Thyroid gland (tissue), 4 donors: ENCODE measurements around the gene GNAQ.

Source experiments
- POLR2A ChIP-seq, 2 donors: fragments of 450-650 bp; IDR thresholded peaks; one replicate each; pipeline ENCODE4 v1.6.1; 2017; ENCODE audit warnings: antibody characterized with exemption in 2 of 2, mild to moderate bottlenecking in 2 of 2, moderate library complexity in 1 of 2
- TF ChIP-seq, protein P1 (sequence below), 6 experiments: fragments of 200-600 bp in 3 of 6; fragments of 450-650 bp in 3 of 6; sonication (generic) in 3 of 6; IDR thresholded peaks; one replicate each; pipeline ENCODE4 v1.5.1; 2016 to 2019; ENCODE audit warnings: antibody characterized with exemption in 6 of 6, mild to moderate bottlenecking in 2 of 6, inconsistent platforms in 1 of 6, moderate library complexity in 1 of 6

DNA sequence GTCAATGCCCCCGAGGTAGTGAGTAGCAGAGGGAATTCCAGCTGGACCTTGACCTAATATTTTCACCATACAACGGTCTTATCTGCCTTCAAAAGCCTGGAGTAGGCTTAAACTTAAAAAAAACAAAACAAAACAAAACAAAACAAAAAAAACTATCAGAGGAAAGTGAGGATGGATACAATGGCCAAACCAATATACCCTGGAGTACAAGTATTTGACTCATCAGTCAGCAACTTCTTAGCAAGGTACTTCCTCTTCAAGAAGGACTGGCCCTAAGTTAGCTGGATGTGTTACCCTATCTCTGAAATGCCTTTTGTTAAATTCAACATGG lies 222.9 kb downstream of the GNAQ start:
- TF ChIP-seq, protein P1, sequence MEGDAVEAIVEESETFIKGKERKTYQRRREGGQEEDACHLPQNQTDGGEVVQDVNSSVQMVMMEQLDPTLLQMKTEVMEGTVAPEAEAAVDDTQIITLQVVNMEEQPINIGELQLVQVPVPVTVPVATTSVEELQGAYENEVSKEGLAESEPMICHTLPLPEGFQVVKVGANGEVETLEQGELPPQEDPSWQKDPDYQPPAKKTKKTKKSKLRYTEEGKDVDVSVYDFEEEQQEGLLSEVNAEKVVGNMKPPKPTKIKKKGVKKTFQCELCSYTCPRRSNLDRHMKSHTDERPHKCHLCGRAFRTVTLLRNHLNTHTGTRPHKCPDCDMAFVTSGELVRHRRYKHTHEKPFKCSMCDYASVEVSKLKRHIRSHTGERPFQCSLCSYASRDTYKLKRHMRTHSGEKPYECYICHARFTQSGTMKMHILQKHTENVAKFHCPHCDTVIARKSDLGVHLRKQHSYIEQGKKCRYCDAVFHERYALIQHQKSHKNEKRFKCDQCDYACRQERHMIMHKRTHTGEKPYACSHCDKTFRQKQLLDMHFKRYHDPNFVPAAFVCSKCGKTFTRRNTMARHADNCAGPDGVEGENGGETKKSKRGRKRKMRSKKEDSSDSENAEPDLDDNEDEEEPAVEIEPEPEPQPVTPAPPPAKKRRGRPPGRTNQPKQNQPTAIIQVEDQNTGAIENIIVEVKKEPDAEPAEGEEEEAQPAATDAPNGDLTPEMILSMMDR (IDR thresholded peaks at IDR 0.05) = no peak
- no peak for TF ChIP-seq POLR2A (IDR thresholded peaks at IDR 0.05)
